ENCODE data around the gene ITPA.

GRCh38 chr20:3165473-3166337, 43.6 kb upstream of the ITPA start:
- TF ChIP-seq SUZ12 (IDR thresholded peaks at IDR 0.05; ENCODE audit: extremely low read depth, insufficient read depth, insufficient read length) (no peak), YY1 (IDR thresholded peaks at IDR 0.05; ENCODE audit: insufficient read depth, insufficient read length) (no peak), ZNF274 (IDR thresholded peaks at IDR 0.05; ENCODE audit: low read depth, low read length) (no peak)
